ENCODE measurements around the gene PRIMPOL. TPM values are rescaled to one million over a fixed set of nuclear protein-coding genes. Genes with fewer than 3 reads are reported as not detected.

Gene PRIMPOL
- total RNA-seq, 1 donor from 2014 or later, result 12.5 TPM

DNA sequence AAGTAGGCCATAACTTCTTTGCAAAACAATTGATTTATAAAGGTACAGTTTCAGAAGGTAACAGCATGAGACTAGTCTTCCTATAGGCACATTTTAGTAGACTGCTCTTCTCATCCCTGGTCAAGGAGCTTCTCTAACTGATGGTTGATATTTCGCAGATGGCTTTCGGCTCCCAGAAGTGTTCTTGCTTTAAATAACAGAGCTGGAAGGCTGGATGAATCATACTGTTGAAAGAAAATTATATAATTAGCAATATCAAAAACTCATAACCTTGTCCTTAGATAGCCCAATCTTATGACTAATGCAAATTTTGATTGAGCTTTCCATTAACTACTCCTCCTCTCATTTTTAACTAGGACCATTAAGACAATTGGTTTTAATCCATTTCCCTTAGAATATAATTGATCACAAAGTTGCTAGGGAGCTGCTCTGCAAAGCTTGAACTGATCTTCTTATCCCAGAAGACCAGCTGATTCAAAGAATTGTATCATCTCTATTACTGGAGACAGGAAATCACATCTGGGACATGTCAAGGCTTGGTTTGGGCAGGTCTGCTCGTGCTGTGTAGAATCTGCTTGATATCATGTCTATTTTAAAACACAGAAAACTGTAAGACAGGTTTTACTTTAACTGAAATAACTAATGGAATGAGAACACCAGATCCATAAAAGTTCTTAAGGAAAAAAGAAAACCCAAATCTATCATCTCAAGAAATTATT lies 45.8 kb downstream of the PRIMPOL start:
- H3K36me3 ChIP-seq, result peaks cover 6 to 13% of the 10 kb centered on the region in 2 donors
- H3K27ac ChIP-seq, result no peak overlapping the region
- intact Hi-C loops (cut with DNase I), result no loop called here
- no peak overlapping the region for H3K4me3 ChIP-seq
- no peak for DNase-seq (ENCODE audit: low spot score in 2 of 2)
- H3K27me3 ChIP-seq, result no peaks in the 10 kb centered on the region
- TF ChIP-seq, protein P1, sequence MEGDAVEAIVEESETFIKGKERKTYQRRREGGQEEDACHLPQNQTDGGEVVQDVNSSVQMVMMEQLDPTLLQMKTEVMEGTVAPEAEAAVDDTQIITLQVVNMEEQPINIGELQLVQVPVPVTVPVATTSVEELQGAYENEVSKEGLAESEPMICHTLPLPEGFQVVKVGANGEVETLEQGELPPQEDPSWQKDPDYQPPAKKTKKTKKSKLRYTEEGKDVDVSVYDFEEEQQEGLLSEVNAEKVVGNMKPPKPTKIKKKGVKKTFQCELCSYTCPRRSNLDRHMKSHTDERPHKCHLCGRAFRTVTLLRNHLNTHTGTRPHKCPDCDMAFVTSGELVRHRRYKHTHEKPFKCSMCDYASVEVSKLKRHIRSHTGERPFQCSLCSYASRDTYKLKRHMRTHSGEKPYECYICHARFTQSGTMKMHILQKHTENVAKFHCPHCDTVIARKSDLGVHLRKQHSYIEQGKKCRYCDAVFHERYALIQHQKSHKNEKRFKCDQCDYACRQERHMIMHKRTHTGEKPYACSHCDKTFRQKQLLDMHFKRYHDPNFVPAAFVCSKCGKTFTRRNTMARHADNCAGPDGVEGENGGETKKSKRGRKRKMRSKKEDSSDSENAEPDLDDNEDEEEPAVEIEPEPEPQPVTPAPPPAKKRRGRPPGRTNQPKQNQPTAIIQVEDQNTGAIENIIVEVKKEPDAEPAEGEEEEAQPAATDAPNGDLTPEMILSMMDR (IDR thresholded peaks at IDR 0.05), result no peak
- H3K9me3 ChIP-seq, result no peaks in the 10 kb centered on the region
- peaks cover 0 to 3% of the 10 kb centered on the region in 2 donors for H3K4me1 ChIP-seq

DNA sequence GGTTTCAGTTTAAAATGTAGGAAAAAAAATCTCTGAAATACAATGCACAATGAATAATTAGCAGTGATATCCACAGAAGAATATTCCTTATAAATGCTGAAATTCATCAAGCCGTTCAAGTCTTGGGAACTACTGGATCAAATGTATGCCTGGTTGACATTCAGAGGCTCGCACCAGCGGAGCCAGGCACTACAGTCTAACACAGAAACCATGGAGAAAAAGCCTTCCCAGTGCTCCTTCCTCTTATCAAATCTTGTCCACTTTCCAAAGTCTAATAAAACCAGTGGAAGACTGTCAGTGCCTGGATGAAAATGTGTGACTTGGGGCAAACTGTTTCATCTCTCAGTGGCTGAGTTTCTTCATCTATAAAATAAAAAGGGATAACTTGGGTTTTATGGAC lies 48.4 kb downstream of the PRIMPOL start:
- Histone ChIP-seq H3K27ac (peak overlapping the region in 1 of 2 donors; percentile 16), H3K4me3 (peak overlapping the region in 1 of 2 donors; percentile 50), H3K4me1 (peaks cover 0 to 3% of the 10 kb centered on the region in 2 donors), H3K9me3 (no peaks in the 10 kb centered on the region), H3K36me3 (peaks cover 0 to 7% of the 10 kb centered on the region in 2 donors), H3K27me3 (no peaks in the 10 kb centered on the region)
- intact Hi-C loops (cut with DNase I), result no loop called here
- DNase-seq (ENCODE audit: low spot score in 2 of 2), result no peak
- TF ChIP-seq, protein P1 (IDR thresholded peaks at IDR 0.05), result no peak

DNA sequence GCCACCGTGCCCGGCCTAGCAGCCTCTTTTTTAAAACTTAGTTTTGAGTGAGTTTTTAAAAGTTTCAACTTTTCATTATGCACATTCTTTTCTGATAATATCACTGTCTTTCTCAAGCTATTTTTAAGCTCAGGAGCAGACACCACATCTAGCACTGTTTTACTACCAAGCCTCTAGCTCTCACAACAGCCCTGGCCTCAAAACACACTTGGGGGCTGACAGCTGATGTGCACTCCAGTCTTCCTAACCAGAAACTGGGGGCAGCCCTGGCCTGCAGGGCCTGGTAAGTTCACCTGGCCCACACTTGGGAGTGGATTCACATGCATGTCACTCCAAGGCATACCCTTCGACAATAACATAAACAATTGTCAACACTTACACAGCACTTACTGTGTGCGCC lies 50.4 kb downstream of the PRIMPOL start:
- no peak for DNase-seq (ENCODE audit: low spot score in 2 of 2)
- Histone ChIP-seq H3K27ac (no peak overlapping the region), H3K4me1 (peaks cover 0 to 3% of the 10 kb centered on the region in 2 donors), H3K9me3 (no peaks in the 10 kb centered on the region), H3K27me3 (no peaks in the 10 kb centered on the region), H3K4me3 (no peak overlapping the region), H3K36me3 (no peaks in the 10 kb centered on the region)
- intact Hi-C loops (cut with DNase I), result no loop called here
- TF ChIP-seq, protein P1 (IDR thresholded peaks at IDR 0.05), result no peak

DNA sequence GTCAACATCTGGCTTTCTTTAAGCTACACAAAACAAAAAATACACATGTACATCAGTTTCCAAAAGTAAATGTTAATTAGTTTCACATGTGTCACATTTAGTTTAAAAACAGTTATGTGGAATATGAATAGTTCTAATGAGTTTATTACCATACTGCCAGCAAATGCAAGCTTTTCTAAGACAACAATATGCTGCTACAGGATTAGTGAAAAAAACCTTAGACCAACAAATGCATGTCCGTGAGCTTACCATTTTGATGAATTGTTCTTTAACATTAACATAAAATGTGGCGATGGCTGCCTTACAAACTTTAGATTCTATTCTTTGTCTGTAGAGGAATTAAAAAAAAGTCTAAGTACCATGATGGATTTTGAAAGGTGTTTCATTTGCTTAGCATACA lies 52.6 kb downstream of the PRIMPOL start:
- Histone ChIP-seq H3K4me1 (peaks cover 0 to 3% of the 10 kb centered on the region in 2 donors), H3K9me3 (no peaks in the 10 kb centered on the region), H3K27ac (no peak overlapping the region), H3K27me3 (no peaks in the 10 kb centered on the region), H3K4me3 (no peak overlapping the region), H3K36me3 (no peaks in the 10 kb centered on the region)
- TF ChIP-seq, protein P1 (IDR thresholded peaks at IDR 0.05), result no peak
- intact Hi-C loops (cut with DNase I), result no loop called here
- DNase-seq (ENCODE audit: low spot score in 2 of 2), result no peak

DNA sequence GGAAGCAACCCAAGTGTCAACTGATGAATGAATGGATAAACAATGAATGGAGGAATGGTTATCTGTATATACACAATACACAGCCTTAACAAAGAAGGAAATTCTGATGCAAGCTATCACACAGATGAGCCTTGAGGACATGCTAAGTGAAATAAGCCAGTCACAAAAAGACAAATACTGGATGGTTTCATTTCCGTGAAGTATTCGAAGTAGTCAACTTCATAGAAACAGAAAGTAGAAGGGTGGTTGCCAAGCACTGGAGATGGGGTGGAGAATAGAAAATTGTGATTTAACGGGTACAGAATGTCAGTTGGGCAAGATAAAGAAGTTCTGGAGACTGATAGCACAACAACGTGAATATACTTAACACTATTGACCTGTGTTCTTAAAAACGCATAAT lies 56.2 kb downstream of the PRIMPOL start:
- TF ChIP-seq, protein P1 (IDR thresholded peaks at IDR 0.05), result no peak
- no peaks in the 10 kb centered on the region for H3K36me3 ChIP-seq
- H3K9me3 ChIP-seq, result no peaks in the 10 kb centered on the region
- no peaks in the 10 kb centered on the region for H3K27me3 ChIP-seq
- H3K27ac ChIP-seq, result no peak overlapping the region
- intact Hi-C loops (cut with DNase I), result no loop called here
- DNase-seq (ENCODE audit: low spot score in 2 of 2), result no peak
- H3K4me1 ChIP-seq, result no peaks in the 10 kb centered on the region
- H3K4me3 ChIP-seq, result no peak overlapping the region

All from ascending aorta (tissue), 2 donors.